SJCRH30 (cell line): ENCODE data around the gene DNAJC3. TPM values are rescaled to one million over a fixed set of nuclear protein-coding genes. Genes with fewer than 3 reads are reported as not detected.
A peak's percentile ranks its signal among the peaks of the same experiment; 100 is the strongest.

Experiments used
- DNase-seq, 2 experiments: peaks; one replicate each; pipeline ENCODE4 v3.0.0-alpha.2; 2015 to 2020
- H3K27ac ChIP-seq: fragments of 250-450 bp; sonication (Bioruptor Pico); 2 replicates; pipeline ENCODE4 v1.5.1; 2020; ENCODE audit warnings: mild to moderate bottlenecking, moderate library complexity
- H3K27me3 ChIP-seq: fragments of 250-450 bp; sonication (Bioruptor Pico); 2 replicates; pipeline ENCODE4 v1.5.1; 2020; ENCODE audit warnings: mild to moderate bottlenecking, moderate library complexity
- H3K36me3 ChIP-seq: fragments of 250-450 bp; sonication (Bioruptor Pico); 2 replicates; pipeline ENCODE4 v1.5.1; 2020; ENCODE audit warnings: mild to moderate bottlenecking, moderate library complexity
- H3K4me1 ChIP-seq: fragments of 250-450 bp; sonication (Bioruptor Pico); 2 replicates; pipeline ENCODE4 v1.5.1; 2020; ENCODE audit warnings: mild to moderate bottlenecking, moderate library complexity
- H3K4me3 ChIP-seq: fragments of 250-450 bp; sonication (Bioruptor Pico); 2 replicates; pipeline ENCODE4 v1.5.1; 2020; ENCODE audit warnings: mild to moderate bottlenecking, moderate library complexity
- H3K9me3 ChIP-seq: fragments of 250-450 bp; sonication (Bioruptor Pico); replicated peaks from 2 replicates; pipeline ENCODE4 v1.5.1; 2020; ENCODE audit warnings: mild to moderate bottlenecking, moderate library complexity
- total RNA-seq: library from RNA; depleted of rRNA; stranded (reverse); fragments of >200 nt; shearing (Covaris generic); gene quantifications from 2 replicates; pipeline ENCODE4 v1.2.3, GENCODE V29; 2014

The DNAJC3 gene
- total RNA-seq, 1 experiment from 2014 or later = 22.5 TPM

- Histone ChIP-seq H3K4me3 (no peak overlapping the region), H3K27me3 (no peaks in the 10 kb centered on the region), H3K9me3 (no peaks in the 10 kb centered on the region; the same call in 1 of the 2 replicates), H3K27ac (no peak overlapping the region), H3K4me1 (peaks cover 6% of the 10 kb centered on the region), H3K36me3 (peaks cover 29% of the 10 kb centered on the region)
- DNase-seq = no peak
Measured at GRCh38 chr13:95793018-95793555, 116.1 kb downstream of the DNAJC3 start.

- Histone ChIP-seq H3K4me1 (no peaks in the 10 kb centered on the region), H3K4me3 (no peak overlapping the region), H3K36me3 (peaks cover 27% of the 10 kb centered on the region), H3K27me3 (no peaks in the 10 kb centered on the region), H3K9me3 (no peaks in the 10 kb centered on the region; the same call in 1 of the 2 replicates), H3K27ac (no peak overlapping the region)
- no peak for DNase-seq
Measured at GRCh38 chr13:95793781-95794180, 116.8 kb downstream of the DNAJC3 start.

- H3K27ac ChIP-seq = no peak overlapping the region
- DNase-seq = no peak
- H3K4me1 ChIP-seq = no peaks in the 10 kb centered on the region
- H3K4me3 ChIP-seq = no peak overlapping the region
- H3K9me3 ChIP-seq = no peaks in the 10 kb centered on the region
- peaks cover 12% of the 10 kb centered on the region; the same call in 1 of the 2 replicates for H3K36me3 ChIP-seq
- no peaks in the 10 kb centered on the region for H3K27me3 ChIP-seq
Measured at GRCh38 chr13:95797016-95797415, 120.1 kb downstream of the DNAJC3 start.

GRCh38 chr13:95800436-95800835, 123.5 kb downstream of the DNAJC3 start:
- Histone ChIP-seq H3K4me3 (no peak overlapping the region), H3K4me1 (no peaks in the 10 kb centered on the region), H3K27me3 (no peaks in the 10 kb centered on the region), H3K27ac (no peak overlapping the region), H3K36me3 (peaks cover 3% of the 10 kb centered on the region; the same call in 1 of the 2 replicates), H3K9me3 (no peaks in the 10 kb centered on the region)
- no peak for DNase-seq

GRCh38 chr13:95801825-95802224, 124.9 kb downstream of the DNAJC3 start:
- no peak for DNase-seq
- Histone ChIP-seq H3K36me3 (peaks cover 3% of the 10 kb centered on the region; the same call in 1 of the 2 replicates), H3K9me3 (no peaks in the 10 kb centered on the region), H3K27ac (no peak overlapping the region), H3K27me3 (no peaks in the 10 kb centered on the region), H3K4me1 (no peaks in the 10 kb centered on the region), H3K4me3 (no peak overlapping the region)

- H3K36me3 ChIP-seq = no peaks in the 10 kb centered on the region
- H3K9me3 ChIP-seq = no peaks in the 10 kb centered on the region
- no peak overlapping the region for H3K27ac ChIP-seq
- no peaks in the 10 kb centered on the region for H3K4me1 ChIP-seq
- DNase-seq = no peak
- no peaks in the 10 kb centered on the region for H3K27me3 ChIP-seq
- H3K4me3 ChIP-seq = no peak overlapping the region
Measured at GRCh38 chr13:95805921-95806320, 129.0 kb downstream of the DNAJC3 start.

DNA sequence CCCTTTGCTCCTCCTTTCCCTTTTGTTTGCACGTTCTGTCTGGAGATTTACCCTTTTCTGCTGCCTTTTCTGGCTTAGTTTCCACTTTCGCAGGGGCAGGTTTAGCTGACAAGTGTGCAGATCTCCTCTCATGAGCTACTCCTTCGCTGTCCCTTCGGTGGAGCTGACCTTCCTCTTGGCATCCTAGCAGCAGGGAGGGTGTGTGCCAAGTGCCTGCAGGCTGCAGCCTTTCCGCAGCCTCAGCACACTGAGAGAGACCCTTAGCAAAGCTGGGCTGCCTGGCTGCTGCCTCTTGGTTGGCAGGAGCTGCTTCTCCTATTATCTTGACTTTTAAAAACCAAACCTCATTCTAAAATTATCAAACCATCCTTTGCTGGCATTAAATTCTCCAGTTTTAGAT, 132.5 kb downstream of the DNAJC3 start:
- Histone ChIP-seq H3K4me3 (no peak overlapping the region), H3K36me3 (no peaks in the 10 kb centered on the region), H3K27me3 (no peaks in the 10 kb centered on the region), H3K27ac (no peak overlapping the region), H3K4me1 (no peaks in the 10 kb centered on the region), H3K9me3 (no peaks in the 10 kb centered on the region)
- DNase-seq = no peak

GRCh38 chr13:95813139-95813538, 136.2 kb downstream of the DNAJC3 start:
- no peak overlapping the region for H3K27ac ChIP-seq
- no peaks in the 10 kb centered on the region for H3K27me3 ChIP-seq
- no peaks in the 10 kb centered on the region for H3K36me3 ChIP-seq
- no peaks in the 10 kb centered on the region for H3K9me3 ChIP-seq
- no peak overlapping the region for H3K4me3 ChIP-seq
- no peak for DNase-seq
- H3K4me1 ChIP-seq = no peaks in the 10 kb centered on the region

- no peaks in the 10 kb centered on the region for H3K4me1 ChIP-seq
- no peak for DNase-seq
- H3K9me3 ChIP-seq = no peaks in the 10 kb centered on the region
- H3K27me3 ChIP-seq = no peaks in the 10 kb centered on the region
- no peak overlapping the region for H3K27ac ChIP-seq
- no peak overlapping the region for H3K4me3 ChIP-seq
- no peaks in the 10 kb centered on the region for H3K36me3 ChIP-seq
Measured at GRCh38 chr13:95814495-95814894, 137.6 kb downstream of the DNAJC3 start.

- H3K4me3 ChIP-seq = no peak overlapping the region
- H3K4me1 ChIP-seq = no peaks in the 10 kb centered on the region
- H3K36me3 ChIP-seq = peaks cover 11% of the 10 kb centered on the region
- DNase-seq = no peak
- H3K9me3 ChIP-seq = no peaks in the 10 kb centered on the region
- no peaks in the 10 kb centered on the region for H3K27me3 ChIP-seq
- no peak overlapping the region for H3K27ac ChIP-seq
Measured at GRCh38 chr13:95822303-95822702, 145.4 kb downstream of the DNAJC3 start.

DNA sequence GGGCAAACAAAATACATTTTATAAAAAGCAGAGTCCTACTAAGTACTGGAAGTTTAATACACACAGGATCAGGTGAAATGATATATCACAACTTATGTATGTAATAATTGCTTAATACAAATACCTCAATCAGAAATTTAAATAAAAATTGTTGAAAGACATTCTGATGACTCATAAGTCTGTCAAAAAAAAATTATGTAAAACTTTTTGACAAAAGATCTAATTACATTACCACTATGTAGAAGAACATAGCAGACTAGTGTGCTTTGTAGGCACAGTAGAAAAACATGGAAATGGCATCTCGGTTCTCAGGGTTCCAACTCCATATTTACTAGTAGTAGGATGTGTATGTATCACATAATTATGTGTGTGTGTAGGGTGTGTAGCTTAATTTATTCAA, 156.2 kb downstream of the DNAJC3 start:
- peaks cover 6% of the 10 kb centered on the region; the same call in 1 of the 2 replicates for H3K4me1 ChIP-seq
- H3K9me3 ChIP-seq = no peaks in the 10 kb centered on the region
- no peaks in the 10 kb centered on the region for H3K36me3 ChIP-seq
- H3K27me3 ChIP-seq = no peaks in the 10 kb centered on the region
- H3K4me3 ChIP-seq = no peak overlapping the region
- no peak overlapping the region for H3K27ac ChIP-seq
- no peak for DNase-seq

GRCh38 chr13:95833719-95834118, 156.8 kb downstream of the DNAJC3 start:
- peaks cover 6% of the 10 kb centered on the region; the same call in 1 of the 2 replicates for H3K4me1 ChIP-seq
- no peak overlapping the region for H3K27ac ChIP-seq
- peak in 1 of 2 experiments; percentile 13 for DNase-seq
- no peaks in the 10 kb centered on the region for H3K27me3 ChIP-seq
- no peaks in the 10 kb centered on the region for H3K36me3 ChIP-seq
- no peaks in the 10 kb centered on the region for H3K9me3 ChIP-seq
- no peak overlapping the region for H3K4me3 ChIP-seq

DNA sequence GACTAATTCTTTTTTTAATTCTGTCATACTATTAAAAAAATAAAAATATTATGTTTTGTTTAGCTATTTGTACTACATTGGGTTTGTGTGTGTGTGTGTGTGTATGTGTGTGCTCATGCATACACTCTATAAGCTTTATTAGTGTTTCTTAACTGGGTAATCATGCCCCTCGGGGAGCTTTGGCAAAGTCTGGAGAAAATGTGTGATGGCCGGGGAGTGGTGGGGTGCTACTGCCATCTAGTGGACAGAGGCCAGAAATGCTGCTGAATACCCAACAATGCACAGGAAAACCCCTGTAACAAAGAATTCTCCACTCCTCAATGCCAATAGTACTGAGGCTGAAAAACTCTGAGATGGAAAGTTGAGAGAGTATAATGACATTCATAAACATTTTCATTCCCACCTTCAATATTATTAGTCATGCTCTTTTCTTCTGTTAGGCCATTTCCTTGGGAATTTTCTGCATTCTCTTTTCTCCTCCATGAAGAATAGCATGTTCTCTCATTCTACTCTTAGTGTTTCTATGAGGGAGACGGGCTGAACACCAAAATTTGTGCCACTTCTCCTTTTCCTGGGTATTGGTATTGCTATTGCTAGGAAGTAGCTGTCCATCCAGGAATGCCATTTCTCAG, 157.3 kb downstream of the DNAJC3 start:
- Histone ChIP-seq H3K4me3 (no peak overlapping the region), H3K9me3 (no peaks in the 10 kb centered on the region), H3K4me1 (peaks cover 6% of the 10 kb centered on the region; the same call in 1 of the 2 replicates), H3K27me3 (no peaks in the 10 kb centered on the region), H3K27ac (no peak overlapping the region), H3K36me3 (no peaks in the 10 kb centered on the region)
- DNase-seq = peak; percentile 47 to 84

DNA sequence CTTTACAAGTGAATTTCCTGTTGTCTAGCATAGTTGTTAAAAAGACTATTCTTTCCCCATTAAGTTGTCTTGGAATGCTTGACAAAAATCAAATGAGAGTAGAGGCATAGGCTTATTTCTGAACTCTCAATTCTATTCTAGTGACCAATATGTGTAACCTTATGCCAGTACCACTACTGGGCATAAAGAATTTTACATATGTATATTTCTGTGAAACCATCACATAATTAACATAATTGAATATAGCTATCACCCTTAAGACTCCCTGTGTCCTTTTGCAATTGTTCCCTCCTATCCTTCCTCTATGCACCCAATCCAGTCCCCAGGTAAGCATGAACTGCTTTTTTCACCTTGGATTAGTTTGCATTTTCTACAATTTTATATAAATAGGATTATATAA, 165.0 kb downstream of the DNAJC3 start:
- no peak for DNase-seq
- Histone ChIP-seq H3K27ac (no peak overlapping the region), H3K9me3 (no peaks in the 10 kb centered on the region), H3K4me1 (no peaks in the 10 kb centered on the region), H3K27me3 (no peaks in the 10 kb centered on the region), H3K4me3 (no peak overlapping the region), H3K36me3 (no peaks in the 10 kb centered on the region)

- Histone ChIP-seq H3K4me3 (no peak overlapping the region), H3K27ac (no peak overlapping the region), H3K27me3 (no peaks in the 10 kb centered on the region), H3K4me1 (no peaks in the 10 kb centered on the region), H3K9me3 (no peaks in the 10 kb centered on the region), H3K36me3 (no peaks in the 10 kb centered on the region)
- DNase-seq = no peak
Measured at GRCh38 chr13:95842898-95843297, 166.0 kb downstream of the DNAJC3 start.
